ENCODE measurements around the gene PNLIPRP1. TPM values are rescaled to one million over a fixed set of nuclear protein-coding genes. Genes with fewer than 3 reads are reported as not detected.

PNLIPRP1 gene
- total RNA-seq, 2 experiments from 2014 or later, result not detected

- no peak overlapping the region for H3K4me3 ChIP-seq (ENCODE audit: low read depth, low read length, poor library complexity, severe bottlenecking)
- no peaks in the 10 kb centered on the region for H3K79me2 ChIP-seq (ENCODE audit: insufficient read depth, low read depth, low read length)
- H3K36me3 ChIP-seq (ENCODE audit: insufficient read depth, low read length), result no peaks in the 10 kb centered on the region
- POLR2A ChIA-PET, result no interaction called here
- BruUV-seq (replicated peaks), result no TSS peak
- H2AFZ ChIP-seq (ENCODE audit: low read length), result no peak overlapping the region
- intact Hi-C loops (cut with micrococcal nuclease; ENCODE audit: unreplicated experiment), result no loop called here
- H3K27ac ChIP-seq (ENCODE audit: low read depth, low read length, poor library complexity, severe bottlenecking), result no peak overlapping the region
- no peaks in the 10 kb centered on the region for H3K4me1 ChIP-seq (ENCODE audit: insufficient read depth, low read length, poor library complexity, severe bottlenecking)
- no peaks in the 10 kb centered on the region for H3K9me2 ChIP-seq (ENCODE audit: insufficient read depth, low read length)
- CTCF ChIA-PET (ENCODE audit: unreplicated experiment), result no interaction called here
- no peaks in the 10 kb centered on the region for H3K9me3 ChIP-seq (ENCODE audit: low read length)
- TF ChIP-seq CTCF (conservative IDR thresholded peaks at IDR 0.05; ENCODE audit: low read length) (no peak), EZH2phosphoT487 (IDR thresholded peaks at IDR 0.05; ENCODE audit: borderline replicate concordance, low read depth, low read length) (no peak)
- H3K4me2 ChIP-seq (ENCODE audit: low read length), result no peak overlapping the region
- no peaks in the 10 kb centered on the region for H4K20me1 ChIP-seq (ENCODE audit: insufficient read depth, low read length)
- no peak for DNase-seq (ENCODE audit: low spot score)
These were observed 36.1 kb downstream of the PNLIPRP1 start for GRCh38 chr10:116626815-116627214.

- no peak overlapping the region for H2AFZ ChIP-seq (ENCODE audit: low read length)
These were observed 36.7 kb downstream of the PNLIPRP1 start for GRCh38 chr10:116627386-116627933.

More at GRCh38 chr10:116627386-116627933, 36.7 kb downstream of the PNLIPRP1 start:
- CTCF ChIA-PET (ENCODE audit: unreplicated experiment), result no interaction called here
- no peak overlapping the region for H3K4me2 ChIP-seq (ENCODE audit: low read length)
- H3K4me3 ChIP-seq (ENCODE audit: low read depth, low read length, poor library complexity, severe bottlenecking), result no peak overlapping the region
- no peaks in the 10 kb centered on the region for H3K36me3 ChIP-seq (ENCODE audit: insufficient read depth, low read length)
- no peaks in the 10 kb centered on the region for H3K4me1 ChIP-seq (ENCODE audit: insufficient read depth, low read length, poor library complexity, severe bottlenecking)
- H3K9me2 ChIP-seq (ENCODE audit: insufficient read depth, low read length), result no peaks in the 10 kb centered on the region
- no peaks in the 10 kb centered on the region for H3K79me2 ChIP-seq (ENCODE audit: insufficient read depth, low read depth, low read length)
- POLR2A ChIA-PET, result no interaction called here
- no peak for DNase-seq (ENCODE audit: low spot score)
- no peaks in the 10 kb centered on the region for H4K20me1 ChIP-seq (ENCODE audit: insufficient read depth, low read length)
- H3K9me3 ChIP-seq (ENCODE audit: low read length), result no peaks in the 10 kb centered on the region
- no peak overlapping the region for H3K27ac ChIP-seq (ENCODE audit: low read depth, low read length, poor library complexity, severe bottlenecking)
- no TSS peak for BruUV-seq (replicated peaks)
- intact Hi-C loops (cut with micrococcal nuclease; ENCODE audit: unreplicated experiment), result no loop called here
- TF ChIP-seq CTCF (conservative IDR thresholded peaks at IDR 0.05; ENCODE audit: low read length), result no peak
- no peak for TF ChIP-seq EZH2phosphoT487 (IDR thresholded peaks at IDR 0.05; ENCODE audit: borderline replicate concordance, low read depth, low read length)
